B cell (primary cell): Measurements from ENCODE around the gene NDST1. TPM values are rescaled to one million over a fixed set of nuclear protein-coding genes. Genes with fewer than 3 reads are reported as not detected.
"Not testable (repeated sequence)": the region's sequence is repeated elsewhere in the genome, so short reads cannot be mapped to it uniquely, and the experiment has no call there.

ENCODE experiments used
- ATAC-seq: fragments of 200-7000 bp; cut with Tn5 transposase; one replicate; pipeline ENCODE4 v1.10.0; 2021; ENCODE audit warnings: low read depth, mild to moderate bottlenecking, moderate number of reproducible peaks, moderate library complexity
- CTCF ChIA-PET: fragments of 350-600 bp; sonication (Branson Sonifier 250); formaldehyde crosslinking; loops from one replicate; lab custom pipeline; 2021; ENCODE audit warnings: antibody characterized with exemption, inconsistent platforms; lab: Charles Lee
- POLR2A ChIA-PET: fragments of 350-600 bp; sonication (Branson Sonifier 250); formaldehyde crosslinking; loops from one replicate; lab custom pipeline; 2021; ENCODE audit warnings: antibody characterized with exemption; lab: Charles Lee
- DNase-seq: peaks from one replicate; pipeline ENCODE4 v3.0.0; 2013
- H2AFZ ChIP-seq: 2 replicates; pipeline ENCODE4 v1.6.1; 2012; ENCODE audit warnings: mild to moderate bottlenecking, low read depth, low read length; ENCODE audit not compliant: insufficient read depth, poor library complexity, severe bottlenecking
- H3K27ac ChIP-seq, 2 donors: 1 replicate in 1 of 2; 2 replicates in 1 of 2; pipeline ENCODE4 v1.5.1; 2012 to 2013; ENCODE audit warnings: low read length in 2 of 2, mild to moderate bottlenecking in 2 of 2, moderate library complexity in 1 of 2
- H3K27me3 ChIP-seq, 4 experiments: fragments of 200-600 bp in 1 of 4; sonication (generic) in 1 of 4; replicated peaks in 1 of 4; 1 replicate in 2 of 4; 2 replicates in 2 of 4; pipeline versions ENCODE4 v1.6.1 to v1.7.0; 2013 to 2016; ENCODE audit warnings: low read length in 3 of 4, mild to moderate bottlenecking in 2 of 4, mixed read lengths in 1 of 4, moderate library complexity in 1 of 4; ENCODE audit not compliant: insufficient read depth in 4 of 4, control insufficient read depth in 3 of 4; ENCODE audit errors: control extremely low read depth in 1 of 4
- H3K36me3 ChIP-seq, 2 experiments: replicated peaks in 1 of 2; 1 replicate in 1 of 2; 2 replicates in 1 of 2; pipeline versions ENCODE4 v1.6.1 to v1.7.1; 2013; ENCODE audit warnings: low read length in 1 of 2; ENCODE audit not compliant: insufficient read depth in 2 of 2, control insufficient read depth in 1 of 2; ENCODE audit errors: control extremely low read depth in 1 of 2, extremely low read depth in 1 of 2
- H3K4me1 ChIP-seq, 2 donors: fragments of 200-600 bp in 1 of 2; sonication (generic) in 1 of 2; 1 replicate in 1 of 2; 2 replicates in 1 of 2; pipeline versions ENCODE4 v1.5.1 to v1.6.1; 2013 to 2017; ENCODE audit warnings: low read length in 2 of 2; ENCODE audit not compliant: control insufficient read depth in 2 of 2, insufficient read depth in 2 of 2
- H3K4me2 ChIP-seq: replicated peaks from 2 replicates; pipeline ENCODE3; 2012; ENCODE audit warnings: mild to moderate bottlenecking, low read depth, low read length; ENCODE audit not compliant: poor library complexity, severe bottlenecking
- H3K4me3 ChIP-seq, 5 experiments: fragments of 200-600 bp in 1 of 5; sonication (generic) in 1 of 5; 1 replicate in 3 of 5; 2 replicates in 2 of 5; pipeline versions ENCODE4 v1.5.1 to v1.7.0; 2011 to 2016; ENCODE audit warnings: low read length in 4 of 5, mild to moderate bottlenecking in 4 of 5, low read depth in 2 of 5, control low read depth in 1 of 5, moderate library complexity in 1 of 5; ENCODE audit not compliant: insufficient read depth in 1 of 5; ENCODE audit errors: control extremely low read depth in 1 of 5, extremely low read depth in 1 of 5
- H3K79me2 ChIP-seq: fragments of 200-600 bp; sonication (generic); one replicate; pipeline ENCODE4 v1.6.0; 2016; ENCODE audit warnings: low read length; ENCODE audit not compliant: control insufficient read depth, insufficient read depth
- H3K9ac ChIP-seq: fragments of 200-600 bp; sonication (generic); 2 replicates; pipeline ENCODE4 v1.6.1; 2017; ENCODE audit warnings: mild to moderate bottlenecking, low read length, moderate library complexity
- H3K9me3 ChIP-seq, 3 donors: one replicate each; pipeline versions ENCODE4 v1.6.1 to v1.7.1; 2013; ENCODE audit warnings: low read length in 2 of 3; ENCODE audit not compliant: control insufficient read depth in 2 of 3, insufficient read depth in 1 of 3; ENCODE audit errors: control extremely low read depth in 1 of 3
- H4K20me1 ChIP-seq: 2 replicates; pipeline ENCODE4 v1.6.0; 2012; ENCODE audit warnings: mild to moderate bottlenecking, low read length; ENCODE audit not compliant: insufficient read depth, control insufficient read depth, poor library complexity, severe bottlenecking
- H3K27ac Mint-ChIP-seq: one replicate; pipeline ENCODE4 v1.8.0; 2021; ENCODE audit warnings: mixed read lengths
- H3K27me3 Mint-ChIP-seq: one replicate; pipeline ENCODE4 v1.8.0; 2021; ENCODE audit warnings: mixed read lengths
- H3K4me1 Mint-ChIP-seq: one replicate; pipeline ENCODE4 v1.8.0; 2021; ENCODE audit warnings: mixed read lengths
- H3K4me3 Mint-ChIP-seq: one replicate; pipeline ENCODE4 v1.8.0; 2021; ENCODE audit warnings: mixed read lengths
- H3K9me3 Mint-ChIP-seq: one replicate; pipeline ENCODE4 v1.8.0; 2022; ENCODE audit warnings: mixed read lengths; ENCODE audit not compliant: insufficient read depth
- CTCF ChIP-seq: fragments of 200-600 bp; IDR thresholded peaks from one replicate; pipeline ENCODE4 v1.8.0; 2022; ENCODE audit warnings: antibody characterized with exemption, mild to moderate bottlenecking
- EZH2 ChIP-seq: IDR thresholded peaks from 2 replicates; pipeline ENCODE4 v1.6.1; 2012; ENCODE audit warnings: borderline replicate concordance, low read depth, mild to moderate bottlenecking, moderate library complexity, low read length; ENCODE audit not compliant: insufficient read depth, poor library complexity, severe bottlenecking
- WGBS: methylation state at CpG from one replicate; pipeline ENCODE4 v1.1.5; 2013; ENCODE audit warnings: missing lambda C conversion rate; ENCODE audit not compliant: insufficient coverage; 5-methylcytosine and 5-hydroxymethylcytosine counted together
- intact Hi-C: fragments of 100-400 bp; cut with micrococcal nuclease; formaldehyde crosslinking; loops from one replicate; pipeline ENCODE4 v1.10.0; 2022
- polyA plus RNA-seq: library from polyadenylated mRNA; depleted of rRNA; stranded (reverse); fragments of >200 nt; gene quantifications from 2 replicates; pipeline ENCODE4 v1.2.3, GENCODE V29; 2012
- total RNA-seq, 2 donors: library from RNA; stranded (reverse); fragments of 120-200 nt in 1 of 2; gene quantifications; 1 replicate in 1 of 2; 2 replicates in 1 of 2; pipeline versions ENCODE4 v1.2.3 to v1.2.4, GENCODE V29; 2013 to 2022

The NDST1 gene
- total and polyA plus RNA-seq, 2 donors (not counting 1 experiment from before 2014, with no cell fraction given) = 4.3 to 7.0 TPM

GRCh38 chr5:150517272-150518152, 9.6 kb downstream of the NDST1 start:
- ChIA-PET CTCF (interaction anchor here (0.6 to 1.0 kb wide), 2 partner anchors 24 to 119 kb away, joined by 3 to 4 read pairs; no protein-coding TSS in a partner anchor), POLR2A (interaction anchor here (0.7 kb wide), 1 partner anchor 81 kb away, joined by 3 read pairs; no protein-coding TSS in a partner anchor)
- DNase-seq = no peak
- H3K79me2 ChIP-seq = peaks cover 4% of the 10 kb centered on the region
- no peaks in the 10 kb centered on the region for H3K4me1 Mint-ChIP-seq
- H3K9me3 ChIP-seq = no peaks in the 10 kb centered on the region
- H3K4me3 Mint-ChIP-seq = no peak overlapping the region
- no peak overlapping the region for H3K27ac Mint-ChIP-seq
- no peaks in the 10 kb centered on the region for H4K20me1 ChIP-seq
- no peak for TF ChIP-seq CTCF
- TF ChIP-seq EZH2 = no peak
- no peaks in the 10 kb centered on the region for H3K9me3 Mint-ChIP-seq
- H2AFZ ChIP-seq = no peak overlapping the region
- intact Hi-C loops = no loop called here
- no peak overlapping the region for H3K4me2 ChIP-seq
- H3K4me3 ChIP-seq = no peak overlapping the region
- no peak for ATAC-seq
- H3K27me3 Mint-ChIP-seq = no peaks in the 10 kb centered on the region
- H3K27ac ChIP-seq = no peak overlapping the region
- H3K27me3 ChIP-seq = no peaks in the 10 kb centered on the region
- 87% methylated on average over 11 of the region's 13 CpGs for WGBS
- H3K4me1 ChIP-seq = no peaks in the 10 kb centered on the region
- no peak overlapping the region for H3K9ac ChIP-seq
- H3K36me3 ChIP-seq = no peaks in the 10 kb centered on the region

GRCh38 chr5:150518712-150519559, 11.0 kb downstream of the NDST1 start:
- ChIA-PET CTCF (interaction anchor here (1.4 kb wide), 1 partner anchor 41 kb away, joined by 5 read pairs; no protein-coding TSS in a partner anchor), POLR2A (interaction anchor here (1.1 kb wide), 1 partner anchor 11 kb away, joined by 3 read pairs; no protein-coding TSS in a partner anchor)
- H3K4me3 ChIP-seq, ATAC-seq, H3K27ac Mint-ChIP-seq, H3K4me1 ChIP-seq, H3K27me3 Mint-ChIP-seq, DNase-seq, H3K9me3 Mint-ChIP-seq, H3K27ac ChIP-seq, intact Hi-C loops, H3K36me3 ChIP-seq, H3K9ac ChIP-seq, H3K4me2 ChIP-seq, H3K9me3 ChIP-seq, H2AFZ ChIP-seq, H3K4me1 Mint-ChIP-seq, H4K20me1 ChIP-seq, H3K79me2 ChIP-seq, H3K4me3 Mint-ChIP-seq, H3K27me3 ChIP-seq: not testable (repeated sequence)
- 98% methylated on average over 4 of the region's 14 CpGs for WGBS
